H1 (cell line): ENCODE data around the gene HJURP. TPM values are rescaled to one million over a fixed set of nuclear protein-coding genes. Genes with fewer than 3 reads are reported as not detected.

Experiments
- ATF2 ChIP-seq: IDR thresholded peaks from 2 replicates; pipeline ENCODE4 v1.6.1; 2012; ENCODE audit warnings: low read length, inconsistent platforms
- BACH1 ChIP-seq: IDR thresholded peaks from 2 replicates; pipeline ENCODE4 v1.6.1; 2012; ENCODE audit warnings: low read length, improper control_type of control experiment
- CHD1 ChIP-seq: IDR thresholded peaks from 2 replicates; pipeline ENCODE4 v1.6.1; 2012; ENCODE audit warnings: low read depth, low read length, improper control_type of control experiment
- CHD7 ChIP-seq: fragments of 300-600 bp; sonication (generic); IDR thresholded peaks from 2 replicates; pipeline ENCODE4 v1.7.1; 2012; ENCODE audit warnings: low read length, moderate library complexity, mild to moderate bottlenecking, inconsistent platforms; ENCODE audit not compliant: insufficient replicate concordance
- GTF2F1 ChIP-seq: IDR thresholded peaks from 2 replicates; pipeline ENCODE4 v1.6.1; 2012; ENCODE audit warnings: low read depth, low read length, improper control_type of control experiment, borderline replicate concordance
- KDM1A ChIP-seq: fragments of 200-600, 300-600 bp; sonication (generic); IDR thresholded peaks from 2 replicates; pipeline ENCODE4 v1.7.1; 2016; ENCODE audit warnings: mild to moderate bottlenecking, low read length, borderline replicate concordance
- RXRA ChIP-seq: IDR thresholded peaks from 2 replicates; pipeline ENCODE4 v1.6.1; 2011; ENCODE audit warnings: low read depth, mild to moderate bottlenecking, low read length, moderate library complexity; ENCODE audit not compliant: insufficient read depth
- SIN3A ChIP-seq, 2 experiments: IDR thresholded peaks in 1 of 2; conservative IDR thresholded peaks in 1 of 2; 2 replicates each; pipeline ENCODE4 v1.6.1; 2011 to 2012; ENCODE audit warnings: low read length in 2 of 2, improper control_type of control experiment in 1 of 2, low read depth in 1 of 2, mild to moderate bottlenecking in 1 of 2
- SP1 ChIP-seq: IDR thresholded peaks from 2 replicates; pipeline ENCODE4 v1.6.1; 2011; ENCODE audit warnings: low read depth, low read length
- ZNF274 ChIP-seq: IDR thresholded peaks from 2 replicates; pipeline ENCODE4 v1.7.0; 2012; ENCODE audit warnings: low read length, borderline replicate concordance; ENCODE audit errors: extremely low read depth
- polyA plus RNA-seq, 7 experiments: library from polyadenylated mRNA; depleted of rRNA in 3 of 7; stranded (reverse) in 5 of 7; unstranded in 2 of 7; fragments of >200 nt in 5 of 7; fragments of 200-250 nt in 2 of 7; gene quantifications; 1 replicate in 5 of 7; 2 replicates in 1 of 7; 4 replicates in 1 of 7; pipeline versions ENCODE4 v1.2.1 to v1.2.3, GENCODE V29; 2011 to 2013; ENCODE audit warnings: missing spikeins in 2 of 7, mixed read lengths in 2 of 7
- total RNA-seq: library from RNA; stranded (reverse); fragmentation: NEBNext Ultra II Directional; extraction: Animal tissue kit (Norgen Biotek cat#: 25700); gene quantifications from 2 replicates; pipeline ENCODE4 v1.2.1, GENCODE V29; 2021

HJURP gene
- total and polyA plus RNA-seq, 2 of the 8 experiments (the other 6 are each of a cell fraction or from before 2014, with no cell fraction given) = 49.3 to 60.5 TPM

- TF ChIP-seq CHD7 (no peak), ATF2 (no peak), SP1 (no peak), BACH1 (no peak), RXRA (no peak), CHD1 (no peak), KDM1A (no peak), SIN3A (conservative IDR thresholded peaks at IDR 0.05 in 1 of 2, IDR thresholded peaks at IDR 0.05 in 1 of 2; ENCODE audit: low read depth in 1 of 2, low read length in 2 of 2) (no peak), ZNF274 (no peak), GTF2F1 (no peak)
Observed at GRCh38 chr2:233821196-233821595, 33.1 kb downstream of the HJURP start (continued).
